WTC11 (cell line): ENCODE data around the gene EVL. TPM values are rescaled to one million over a fixed set of nuclear protein-coding genes. Genes with fewer than 3 reads are reported as not detected.

Source experiments
- ATAC-seq: fragments of 200-7000 bp; cut with Tn5 transposase; 2 replicates; pipeline ENCODE4 v1.10.0; 2021; ENCODE audit warnings: mild to moderate bottlenecking, moderate library complexity
- CTCF ChIA-PET: fragments of 300-600 bp; sonication (Branson Sonifier 250); formaldehyde crosslinking; loops from one replicate; lab custom pipeline; 2021; ENCODE audit warnings: antibody characterized with exemption; lab: Charles Lee
- POLR2A ChIA-PET: fragments of 350-600 bp; sonication (Branson Sonifier 250); formaldehyde crosslinking; loops from one replicate; lab custom pipeline; 2021; ENCODE audit warnings: antibody characterized with exemption; lab: Charles Lee
- DNase-seq: peaks from one replicate; pipeline ENCODE4 v3.0.0; 2021; ENCODE audit warnings: low spot score
- H3K27ac Mint-ChIP-seq: 2 replicates; pipeline ENCODE4 v1.8.0; 2021; ENCODE audit warnings: mixed read lengths
- H3K27me3 Mint-ChIP-seq: 2 replicates; pipeline ENCODE4 v1.8.0; 2021; ENCODE audit warnings: low read depth, mild to moderate bottlenecking, moderate library complexity, mixed read lengths
- H3K36me3 Mint-ChIP-seq: 2 replicates; pipeline ENCODE4 v1.8.0; 2021; ENCODE audit warnings: mixed read lengths
- H3K4me1 Mint-ChIP-seq: 2 replicates; pipeline ENCODE4 v1.8.0; 2022; ENCODE audit warnings: mixed read lengths
- H3K4me3 Mint-ChIP-seq: 2 replicates; pipeline ENCODE4 v1.8.0; 2021; ENCODE audit warnings: mild to moderate bottlenecking, moderate library complexity, mixed read lengths
- H3K9me3 Mint-ChIP-seq: 2 replicates; pipeline ENCODE4 v1.8.0; 2021; ENCODE audit warnings: mixed read lengths
- ATF1 ChIP-seq: sonication (generic); formaldehyde crosslinking; IDR thresholded peaks from 2 replicates; pipeline ENCODE4 v1.8.1; 2023; ENCODE audit warnings: mild to moderate bottlenecking, moderate library complexity, missing genetic modification reagents
- ATF3 ChIP-seq: sonication (generic); formaldehyde crosslinking; conservative IDR thresholded peaks from 2 replicates; pipeline ENCODE4 v1.8.1; 2022; ENCODE audit warnings: mild to moderate bottlenecking, missing genetic modification reagents
- CREM ChIP-seq: sonication (generic); formaldehyde crosslinking; IDR thresholded peaks from 2 replicates; pipeline ENCODE4 v1.8.1; 2022; ENCODE audit warnings: mild to moderate bottlenecking, missing genetic modification reagents, moderate library complexity
- E2F5 ChIP-seq: sonication (generic); formaldehyde crosslinking; IDR thresholded peaks from 2 replicates; pipeline ENCODE4 v1.8.1; 2022; ENCODE audit warnings: mild to moderate bottlenecking, moderate library complexity, missing genetic modification reagents
- ELF4 ChIP-seq: sonication (generic); formaldehyde crosslinking; IDR thresholded peaks from 2 replicates; pipeline ENCODE4 v1.8.1; 2022; ENCODE audit warnings: low read depth, mild to moderate bottlenecking, moderate library complexity, missing genetic modification reagents
- FOXK1 ChIP-seq: sonication (generic); formaldehyde crosslinking; IDR thresholded peaks from 2 replicates; pipeline ENCODE4 v1.8.0; 2022; ENCODE audit warnings: mild to moderate bottlenecking, moderate library complexity, missing genetic modification reagents
- FOXP4 ChIP-seq: sonication (generic); formaldehyde crosslinking; IDR thresholded peaks from 2 replicates; pipeline ENCODE4 v1.8.0; 2022; ENCODE audit warnings: mild to moderate bottlenecking, missing genetic modification reagents
- HMGA2 ChIP-seq: fragments of 250-450 bp; sonication (Bioruptor Pico); IDR thresholded peaks from 2 replicates; pipeline ENCODE4 v1.4.0; 2021; ENCODE audit warnings: mild to moderate bottlenecking, moderate library complexity
- HMGXB4 ChIP-seq: sonication (generic); formaldehyde crosslinking; IDR thresholded peaks from 2 replicates; pipeline ENCODE4 v1.8.1; 2023; ENCODE audit warnings: mild to moderate bottlenecking, moderate library complexity, missing genetic modification reagents
- IRF2 ChIP-seq: sonication (generic); formaldehyde crosslinking; IDR thresholded peaks from 2 replicates; pipeline ENCODE4 v1.8.0; 2022; ENCODE audit warnings: low read depth, missing genetic modification reagents, borderline replicate concordance
- NFE2L1 ChIP-seq: sonication (generic); formaldehyde crosslinking; IDR thresholded peaks from 2 replicates; pipeline ENCODE4 v1.8.1; 2023; ENCODE audit warnings: missing genetic modification reagents
- NR1H2 ChIP-seq: sonication (generic); formaldehyde crosslinking; IDR thresholded peaks from 2 replicates; pipeline ENCODE4 v1.9.0; 2021; ENCODE audit warnings: mild to moderate bottlenecking, moderate library complexity, missing genetic modification reagents
- RELA ChIP-seq: sonication (generic); formaldehyde crosslinking; IDR thresholded peaks from 2 replicates; pipeline ENCODE4 v1.8.1; 2022; ENCODE audit warnings: missing genetic modification reagents, mild to moderate bottlenecking, borderline replicate concordance
- RORB ChIP-seq: fragments of 250-450 bp; sonication (Bioruptor Pico); IDR thresholded peaks from 2 replicates; pipeline ENCODE4 v1.9.0; 2021; ENCODE audit warnings: mild to moderate bottlenecking
- SMAD4 ChIP-seq: sonication (generic); formaldehyde crosslinking; IDR thresholded peaks from 2 replicates; pipeline ENCODE4 v1.8.0; 2022; ENCODE audit warnings: mild to moderate bottlenecking, missing genetic modification reagents
- ZBTB21 ChIP-seq: sonication (generic); formaldehyde crosslinking; IDR thresholded peaks from 2 replicates; pipeline ENCODE4 v1.8.1; 2023; ENCODE audit warnings: mild to moderate bottlenecking, missing genetic modification reagents, borderline replicate concordance
- ZNF671 ChIP-seq: fragments of 250-450 bp; sonication (Bioruptor Pico); IDR thresholded peaks from 2 replicates; pipeline ENCODE4 v1.8.0; 2021; ENCODE audit warnings: mild to moderate bottlenecking
- total RNA-seq: library from RNA; stranded (reverse); gene quantifications from 3 replicates; pipeline ENCODE4 v1.2.3, GENCODE V29; 2021
- TF ChIP-seq, protein P1 (sequence below): fragments of 250-450 bp; sonication (Bioruptor Pico); conservative IDR thresholded peaks from 2 replicates; pipeline ENCODE4 v1.9.0; 2021; ENCODE audit warnings: mild to moderate bottlenecking
- TF ChIP-seq, protein P2 (sequence below): sonication (generic); formaldehyde crosslinking; IDR thresholded peaks from 2 replicates; pipeline ENCODE4 v1.8.0; 2022; ENCODE audit warnings: mild to moderate bottlenecking, missing genetic modification reagents

EVL gene
- total RNA-seq, 1 experiment from 2014 or later, result 60.8 TPM

- CTCF ChIA-PET, result interaction anchor here (0.5 to 1.4 kb wide), 4 partner anchors 7 to 175 kb away, joined by 3 to 5 read pairs (median 3); no protein-coding TSS in a partner anchor
- TF ChIP-seq NR1H2 (CRISPR knock-in tag) (no peak), ATF3 (no peak), RORB (CRISPR knock-in tag) (no peak), IRF2 (CRISPR knock-in tag) (no peak), HMGA2 (CRISPR knock-in tag) (no peak), RELA (CRISPR knock-in tag) (no peak), ELF4 (CRISPR knock-in tag) (no peak), ZBTB21 (CRISPR knock-in tag) (no peak), ZNF671 (no peak)
- TF ChIP-seq, protein P1, sequence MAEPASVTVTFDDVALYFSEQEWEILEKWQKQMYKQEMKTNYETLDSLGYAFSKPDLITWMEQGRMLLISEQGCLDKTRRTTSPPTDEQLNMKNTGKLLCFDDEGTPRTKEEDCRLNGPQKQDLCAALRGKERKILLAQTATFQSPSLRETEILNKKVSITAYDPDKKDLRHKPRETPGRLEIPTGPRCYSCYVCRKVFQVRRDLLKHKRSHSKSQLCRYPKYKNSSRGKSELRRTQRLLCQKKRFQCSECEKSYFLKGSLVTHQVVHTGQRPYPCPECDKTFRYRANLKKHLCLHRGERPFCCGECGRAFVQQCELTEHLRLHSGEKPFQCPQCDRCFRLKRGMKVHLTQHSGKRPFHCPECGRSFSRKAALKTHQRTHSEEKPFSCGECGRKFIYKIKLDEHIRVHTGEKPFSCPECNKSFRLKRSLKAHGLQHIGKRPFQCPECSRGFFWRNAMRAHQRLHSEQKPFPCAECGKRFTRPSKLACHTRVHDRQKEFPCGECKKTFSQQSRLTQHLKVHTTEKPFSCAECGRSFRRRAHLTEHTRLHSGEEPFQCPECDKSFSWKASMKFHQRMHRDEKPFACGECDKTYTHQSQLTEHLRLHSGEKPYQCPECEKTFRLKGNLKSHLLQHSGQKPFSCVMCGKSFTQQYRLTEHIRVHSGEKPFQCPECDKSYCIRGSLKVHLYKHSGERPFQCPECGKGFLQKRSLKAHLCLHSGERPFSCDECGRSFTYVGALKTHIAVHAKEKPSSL (CRISPR knock-in tag), result no peak
- TF ChIP-seq, protein P2, sequence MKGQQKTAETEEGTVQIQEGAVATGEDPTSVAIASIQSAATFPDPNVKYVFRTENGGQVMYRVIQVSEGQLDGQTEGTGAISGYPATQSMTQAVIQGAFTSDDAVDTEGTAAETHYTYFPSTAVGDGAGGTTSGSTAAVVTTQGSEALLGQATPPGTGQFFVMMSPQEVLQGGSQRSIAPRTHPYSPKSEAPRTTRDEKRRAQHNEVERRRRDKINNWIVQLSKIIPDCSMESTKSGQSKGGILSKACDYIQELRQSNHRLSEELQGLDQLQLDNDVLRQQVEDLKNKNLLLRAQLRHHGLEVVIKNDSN (CRISPR knock-in tag), result no peak
- no peaks in the 10 kb centered on the region for H3K36me3 Mint-ChIP-seq
- H3K27ac Mint-ChIP-seq, result no peak overlapping the region
- H3K4me1 Mint-ChIP-seq, result peaks cover 14% of the 10 kb centered on the region
- no peak for DNase-seq
- peaks cover 6% of the 10 kb centered on the region for H3K9me3 Mint-ChIP-seq
- H3K27me3 Mint-ChIP-seq, result no peaks in the 10 kb centered on the region
- ATAC-seq, result no peak
- POLR2A ChIA-PET, result interaction anchor here (0.5 kb wide), 1 partner anchor 287 kb away, joined by 3 read pairs; no protein-coding TSS in a partner anchor
- no peak overlapping the region for H3K4me3 Mint-ChIP-seq
These were observed 47.7 kb upstream of the EVL start for GRCh38 chr14:100017553-100017952.

DNA sequence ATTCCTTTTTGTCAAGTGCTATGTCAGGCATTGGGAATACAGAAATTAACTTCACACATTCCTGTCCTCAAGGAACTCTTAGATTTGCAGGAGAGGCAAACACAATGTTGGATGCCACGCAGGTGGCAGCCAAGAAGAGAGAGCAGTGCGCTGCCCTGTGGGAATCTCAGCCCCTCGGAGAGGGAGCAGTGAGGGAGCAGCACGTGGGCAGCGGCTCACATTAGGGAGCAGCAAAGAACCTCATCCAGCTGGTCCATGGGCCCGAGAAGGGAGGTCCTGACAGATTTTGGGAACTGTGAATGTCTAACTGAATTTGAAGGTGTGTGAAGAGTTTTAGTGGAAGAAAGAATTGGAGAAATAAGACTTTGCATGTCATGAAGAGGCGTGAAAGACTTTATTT lies 47.2 kb upstream of the EVL start:
- Mint-ChIP-seq H3K4me3 (no peak overlapping the region), H3K4me1 (peaks cover 14% of the 10 kb centered on the region), H3K9me3 (peaks cover 6% of the 10 kb centered on the region), H3K27me3 (no peaks in the 10 kb centered on the region), H3K36me3 (no peaks in the 10 kb centered on the region), H3K27ac (no peak overlapping the region)
- POLR2A ChIA-PET, result interaction anchor here (0.5 kb wide), 1 partner anchor 288 kb away, joined by 3 read pairs; no protein-coding TSS in a partner anchor
- no peak for DNase-seq
- CTCF ChIA-PET, result interaction anchor here (0.5 to 1.3 kb wide), 3 partner anchors 72 to 87 kb away, joined by 3 to 5 read pairs (median 4); no protein-coding TSS in a partner anchor
- no peak for TF ChIP-seq NFE2L1
- no peak for TF ChIP-seq FOXK1
- TF ChIP-seq ATF1 (CRISPR knock-in tag), result no peak
- no peak for TF ChIP-seq E2F5 (CRISPR knock-in tag)
- no peak for ATAC-seq

DNA sequence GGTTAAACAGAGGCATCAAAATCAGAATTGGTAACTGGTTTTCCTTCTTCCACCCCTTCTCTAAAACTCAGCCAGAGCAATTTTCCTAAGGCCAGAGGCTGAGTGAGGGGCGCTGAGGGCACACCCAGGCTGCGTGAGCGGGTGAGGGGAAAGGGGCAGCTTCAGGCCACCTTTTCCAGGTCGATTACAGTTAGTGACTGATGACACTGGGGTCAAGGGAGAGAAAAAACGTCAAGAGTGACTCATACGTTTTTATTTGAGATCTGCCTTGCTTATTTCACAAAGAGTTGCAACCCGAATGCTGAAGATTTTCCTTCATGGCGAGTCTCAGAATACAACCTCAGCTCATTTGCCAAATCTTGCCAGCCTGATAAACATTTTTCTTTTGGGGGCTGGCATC lies 46.7 kb upstream of the EVL start:
- Mint-ChIP-seq H3K27me3 (no peaks in the 10 kb centered on the region), H3K27ac (no peak overlapping the region), H3K9me3 (peaks cover 2% of the 10 kb centered on the region), H3K36me3 (no peaks in the 10 kb centered on the region), H3K4me3 (no peak overlapping the region), H3K4me1 (peaks cover 14% of the 10 kb centered on the region)
- no peak for DNase-seq
- CTCF ChIA-PET, result interaction anchor here (1.1 to 1.3 kb wide), 3 partner anchors 35 to 87 kb away, joined by 3 to 6 read pairs (median 4); no protein-coding TSS in a partner anchor
- POLR2A ChIA-PET, result no interaction called here
- no peak for ATAC-seq
- no peak for TF ChIP-seq SMAD4 (CRISPR knock-in tag)
- TF ChIP-seq FOXP4, result no peak
- TF ChIP-seq CREM (CRISPR knock-in tag), result no peak
- no peak for TF ChIP-seq HMGXB4 (CRISPR knock-in tag)
- TF ChIP-seq, all 79 proteins: peak for 0
